Liver (tissue), 9 donors: ENCODE results near the gene GRAMD1A. TPM values are rescaled to one million over a fixed set of nuclear protein-coding genes. Genes with fewer than 3 reads are reported as not detected.

ENCODE experiments used
- DNase-seq: peaks from one replicate; pipeline ENCODE4 v3.0.0-alpha.2; 2017; ENCODE audit warnings: low spot score
- H3K27ac ChIP-seq, 2 donors: one replicate each; pipeline ENCODE4 v1.7.0; 2013; ENCODE audit warnings: inconsistent platforms in 2 of 2, low read length in 2 of 2, control low read depth in 1 of 2, low read depth in 1 of 2, mild to moderate bottlenecking in 1 of 2
- H3K27me3 ChIP-seq, 4 donors: one replicate each; pipeline versions ENCODE4 v1.6.1 to v1.7.0; 2013; ENCODE audit warnings: low read length in 3 of 4, inconsistent platforms in 1 of 4, mild to moderate bottlenecking in 1 of 4, moderate library complexity in 1 of 4; ENCODE audit not compliant: control insufficient read depth in 4 of 4, insufficient read depth in 4 of 4
- H3K36me3 ChIP-seq, 4 donors: one replicate each; pipeline versions ENCODE4 v1.6.1 to v1.7.0; 2013; ENCODE audit warnings: low read length in 3 of 4, mild to moderate bottlenecking in 3 of 4, low read depth in 1 of 4, moderate library complexity in 1 of 4; ENCODE audit not compliant: control insufficient read depth in 4 of 4, insufficient read depth in 3 of 4
- H3K4me1 ChIP-seq, 4 donors: one replicate each; pipeline versions ENCODE4 v1.6.1 to v1.7.0; 2013; ENCODE audit warnings: low read length in 3 of 4, mild to moderate bottlenecking in 3 of 4, moderate library complexity in 1 of 4; ENCODE audit not compliant: control insufficient read depth in 4 of 4, insufficient read depth in 4 of 4
- H3K4me3 ChIP-seq, 3 donors: one replicate each; pipeline versions ENCODE4 v1.6.1 to v1.7.0; 2013; ENCODE audit warnings: low read length in 3 of 3, control low read depth in 1 of 3, low read depth in 1 of 3, mild to moderate bottlenecking in 1 of 3
- H3K9ac ChIP-seq, 2 donors: one replicate each; pipeline ENCODE4 v1.7.0; 2013; ENCODE audit warnings: low read length in 2 of 2, mild to moderate bottlenecking in 2 of 2, moderate library complexity in 2 of 2, control low read depth in 1 of 2, low read depth in 1 of 2
- H3K9me3 ChIP-seq, 4 donors: one replicate each; pipeline versions ENCODE4 v1.6.1 to v1.7.0; 2013; ENCODE audit warnings: low read length in 3 of 4; ENCODE audit not compliant: control insufficient read depth in 4 of 4
- EGR1 ChIP-seq, 2 donors: IDR thresholded peaks; 2 replicates each; pipeline ENCODE4 v1.6.1; 2016 to 2018; ENCODE audit warnings: antibody characterized with exemption in 2 of 2, low read depth in 2 of 2
- FOXA1 ChIP-seq: IDR thresholded peaks from 2 replicates; pipeline ENCODE4 v1.6.1; 2016; ENCODE audit warnings: antibody characterized with exemption
- FOXA2 ChIP-seq: IDR thresholded peaks from 2 replicates; pipeline ENCODE4 v1.6.1; 2016; ENCODE audit warnings: antibody characterized with exemption
- GABPA ChIP-seq, 2 donors: IDR thresholded peaks in 1 of 2; conservative IDR thresholded peaks in 1 of 2; 2 replicates each; pipeline ENCODE4 v1.6.1; 2016; ENCODE audit warnings: antibody characterized with exemption in 2 of 2, mild to moderate bottlenecking in 1 of 2, moderate library complexity in 1 of 2
- HNF4A ChIP-seq, 2 donors: conservative IDR thresholded peaks; 2 replicates each; pipeline ENCODE4 v1.6.1; 2016; ENCODE audit warnings: antibody characterized with exemption in 2 of 2, mild to moderate bottlenecking in 2 of 2
- HNF4G ChIP-seq: IDR thresholded peaks from 2 replicates; pipeline ENCODE4 v1.6.1; 2016; ENCODE audit warnings: antibody characterized with exemption
- JUND ChIP-seq, 2 donors: IDR thresholded peaks; 2 replicates each; pipeline ENCODE4 v1.6.1; 2016; ENCODE audit warnings: antibody characterized with exemption in 2 of 2
- NR2F2 ChIP-seq: IDR thresholded peaks from 2 replicates; pipeline ENCODE4 v1.6.1; 2016; ENCODE audit warnings: antibody characterized with exemption
- RAD21 ChIP-seq, 2 donors: IDR thresholded peaks; 2 replicates each; pipeline ENCODE4 v1.6.1; 2016; ENCODE audit warnings: antibody characterized with exemption in 2 of 2, mild to moderate bottlenecking in 2 of 2
- RXRA ChIP-seq, 2 donors: IDR thresholded peaks; 2 replicates each; pipeline ENCODE4 v1.6.1; 2017 to 2018; ENCODE audit warnings: antibody characterized with exemption in 2 of 2, mild to moderate bottlenecking in 1 of 2
- SP1 ChIP-seq: IDR thresholded peaks from 2 replicates; pipeline ENCODE4 v1.6.1; 2018; ENCODE audit warnings: antibody characterized with exemption, mild to moderate bottlenecking
- TAF1 ChIP-seq: conservative IDR thresholded peaks from 2 replicates; pipeline ENCODE4 v1.6.1; 2016; ENCODE audit warnings: antibody characterized with exemption, mild to moderate bottlenecking
- YY1 ChIP-seq: IDR thresholded peaks from 2 replicates; pipeline ENCODE4 v1.6.1; 2016; ENCODE audit warnings: antibody characterized with exemption, mild to moderate bottlenecking
- WGBS: extraction: QIAGEN DNeasy Blood & Tissue Kit; methylation state at CpG from one replicate; pipeline ENCODE4 v1.1.7; 2013; 5-methylcytosine and 5-hydroxymethylcytosine counted together
- polyA plus RNA-seq, 2 donors: library from polyadenylated mRNA; stranded (reverse) in 1 of 2; unstranded in 1 of 2; fragments of 200-250 nt in 1 of 2; fragments of >200 nt in 1 of 2; fragmentation: Nextera tagmentation in 1 of 2; extraction: Ambion mirVana in 1 of 2; gene quantifications; one replicate each; pipeline versions ENCODE4 v1.2.1 to v1.2.3, GENCODE V29; 2013 to 2015
- total RNA-seq, 2 donors: library from RNA; depleted of rRNA; stranded (reverse); fragments of >200 nt; gene quantifications; one replicate each; pipeline ENCODE4 v1.2.3, GENCODE V29; 2014
- TF ChIP-seq, protein P1 (sequence below): IDR thresholded peaks from 2 replicates; pipeline ENCODE4 v1.6.1; 2016; ENCODE audit warnings: antibody characterized with exemption
- TF ChIP-seq, protein P2 (sequence below): IDR thresholded peaks from 2 replicates; pipeline ENCODE4 v1.6.1; 2016; ENCODE audit warnings: antibody characterized with exemption
- TF ChIP-seq, protein P3 (sequence below): IDR thresholded peaks from 2 replicates; pipeline ENCODE4 v1.6.1; 2016; ENCODE audit warnings: antibody characterized with exemption, mild to moderate bottlenecking
- TF ChIP-seq, protein P4 (sequence below): IDR thresholded peaks from 2 replicates; pipeline ENCODE4 v1.6.1; 2016; ENCODE audit warnings: antibody characterized with exemption
- donor health status: healthy.
- donor health status: healthy.
- donor health status: healthy.
- donor health status: healthy.
- donor health status: healthy.

GRAMD1A gene
- total and polyA plus RNA-seq, 4 donors, result 8.6 to 14.1 (median 11.2) TPM

DNA sequence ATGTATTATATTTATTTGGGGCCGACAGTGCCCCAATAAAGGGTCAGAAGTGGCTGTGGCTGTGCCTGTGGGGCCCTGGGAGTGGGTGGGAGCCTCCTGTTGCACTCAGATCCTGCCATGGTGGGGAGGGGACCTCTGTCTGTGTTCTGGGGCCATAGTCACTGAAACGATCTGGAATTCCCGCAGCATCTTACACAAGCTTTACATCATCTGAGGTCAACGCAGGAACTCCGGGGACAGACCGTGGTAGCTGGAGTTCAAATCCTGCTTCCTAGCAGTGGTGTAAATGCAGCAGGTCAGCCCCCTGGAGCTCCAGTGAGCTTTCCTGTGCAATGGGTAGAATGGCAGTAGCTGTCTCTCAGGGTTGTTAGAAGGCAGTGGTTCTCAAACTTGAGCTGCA, 26.3 kb downstream of the GRAMD1A start:
- Histone ChIP-seq H3K36me3 (peaks cover 0 to 38% (median 2%) of the 10 kb centered on the region in 4 donors), H3K27ac (no peak overlapping the region), H3K9ac (no peak overlapping the region), H3K4me1 (peaks cover 3 to 6% (median 6%) of the 10 kb centered on the region in 4 donors), H3K27me3 (no peaks in the 10 kb centered on the region), H3K4me3 (no peak overlapping the region), H3K9me3 (no peaks in the 10 kb centered on the region)
- 91% methylated on average over 6 of the region's 6 CpGs for WGBS
- TF ChIP-seq RAD21 (IDR thresholded peaks at IDR 0.05) (no peak), FOXA1 (no peak), SP1 (no peak), RXRA (IDR thresholded peaks at IDR 0.05) (no peak), HNF4G (no peak), TAF1 (no peak), HNF4A (conservative IDR thresholded peaks at IDR 0.05) (no peak), YY1 (no peak), GABPA (IDR thresholded peaks at IDR 0.05 in 1 of 2, conservative IDR thresholded peaks at IDR 0.05 in 1 of 2) (no peak)
- TF ChIP-seq, protein P1, sequence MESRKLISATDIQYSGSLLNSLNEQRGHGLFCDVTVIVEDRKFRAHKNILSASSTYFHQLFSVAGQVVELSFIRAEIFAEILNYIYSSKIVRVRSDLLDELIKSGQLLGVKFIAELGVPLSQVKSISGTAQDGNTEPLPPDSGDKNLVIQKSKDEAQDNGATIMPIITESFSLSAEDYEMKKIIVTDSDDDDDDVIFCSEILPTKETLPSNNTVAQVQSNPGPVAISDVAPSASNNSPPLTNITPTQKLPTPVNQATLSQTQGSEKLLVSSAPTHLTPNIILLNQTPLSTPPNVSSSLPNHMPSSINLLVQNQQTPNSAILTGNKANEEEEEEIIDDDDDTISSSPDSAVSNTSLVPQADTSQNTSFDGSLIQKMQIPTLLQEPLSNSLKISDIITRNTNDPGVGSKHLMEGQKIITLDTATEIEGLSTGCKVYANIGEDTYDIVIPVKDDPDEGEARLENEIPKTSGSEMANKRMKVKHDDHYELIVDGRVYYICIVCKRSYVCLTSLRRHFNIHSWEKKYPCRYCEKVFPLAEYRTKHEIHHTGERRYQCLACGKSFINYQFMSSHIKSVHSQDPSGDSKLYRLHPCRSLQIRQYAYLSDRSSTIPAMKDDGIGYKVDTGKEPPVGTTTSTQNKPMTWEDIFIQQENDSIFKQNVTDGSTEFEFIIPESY, result no peak
- TF ChIP-seq, protein P2, sequence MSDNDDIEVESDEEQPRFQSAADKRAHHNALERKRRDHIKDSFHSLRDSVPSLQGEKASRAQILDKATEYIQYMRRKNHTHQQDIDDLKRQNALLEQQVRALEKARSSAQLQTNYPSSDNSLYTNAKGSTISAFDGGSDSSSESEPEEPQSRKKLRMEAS, result no peak
- TF ChIP-seq, protein P3, sequence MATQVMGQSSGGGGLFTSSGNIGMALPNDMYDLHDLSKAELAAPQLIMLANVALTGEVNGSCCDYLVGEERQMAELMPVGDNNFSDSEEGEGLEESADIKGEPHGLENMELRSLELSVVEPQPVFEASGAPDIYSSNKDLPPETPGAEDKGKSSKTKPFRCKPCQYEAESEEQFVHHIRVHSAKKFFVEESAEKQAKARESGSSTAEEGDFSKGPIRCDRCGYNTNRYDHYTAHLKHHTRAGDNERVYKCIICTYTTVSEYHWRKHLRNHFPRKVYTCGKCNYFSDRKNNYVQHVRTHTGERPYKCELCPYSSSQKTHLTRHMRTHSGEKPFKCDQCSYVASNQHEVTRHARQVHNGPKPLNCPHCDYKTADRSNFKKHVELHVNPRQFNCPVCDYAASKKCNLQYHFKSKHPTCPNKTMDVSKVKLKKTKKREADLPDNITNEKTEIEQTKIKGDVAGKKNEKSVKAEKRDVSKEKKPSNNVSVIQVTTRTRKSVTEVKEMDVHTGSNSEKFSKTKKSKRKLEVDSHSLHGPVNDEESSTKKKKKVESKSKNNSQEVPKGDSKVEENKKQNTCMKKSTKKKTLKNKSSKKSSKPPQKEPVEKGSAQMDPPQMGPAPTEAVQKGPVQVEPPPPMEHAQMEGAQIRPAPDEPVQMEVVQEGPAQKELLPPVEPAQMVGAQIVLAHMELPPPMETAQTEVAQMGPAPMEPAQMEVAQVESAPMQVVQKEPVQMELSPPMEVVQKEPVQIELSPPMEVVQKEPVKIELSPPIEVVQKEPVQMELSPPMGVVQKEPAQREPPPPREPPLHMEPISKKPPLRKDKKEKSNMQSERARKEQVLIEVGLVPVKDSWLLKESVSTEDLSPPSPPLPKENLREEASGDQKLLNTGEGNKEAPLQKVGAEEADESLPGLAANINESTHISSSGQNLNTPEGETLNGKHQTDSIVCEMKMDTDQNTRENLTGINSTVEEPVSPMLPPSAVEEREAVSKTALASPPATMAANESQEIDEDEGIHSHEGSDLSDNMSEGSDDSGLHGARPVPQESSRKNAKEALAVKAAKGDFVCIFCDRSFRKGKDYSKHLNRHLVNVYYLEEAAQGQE, result no peak
- DNase-seq, result no peak

DNA sequence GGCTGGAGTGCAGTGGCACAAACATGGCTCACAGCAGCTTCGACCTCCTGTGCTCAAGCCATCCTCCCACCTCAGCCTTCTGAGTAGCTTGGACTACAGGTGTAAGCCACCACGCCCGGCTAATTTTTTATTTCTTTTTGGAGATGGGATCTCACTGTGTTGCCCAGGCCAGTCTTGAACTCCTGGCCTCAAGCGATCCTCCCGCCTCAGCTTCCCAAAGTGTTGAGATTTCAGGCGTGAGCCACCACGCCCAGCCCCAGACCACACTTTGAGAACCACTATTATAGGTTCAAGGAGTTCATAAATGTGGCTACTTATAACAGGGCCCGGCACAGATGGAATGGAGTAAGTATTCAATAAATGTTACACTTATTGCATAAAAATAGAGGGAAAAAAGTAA, 26.9 kb downstream of the GRAMD1A start:
- TF ChIP-seq, protein P3, result no peak
- no peak for TF ChIP-seq JUND (IDR thresholded peaks at IDR 0.05)
- TF ChIP-seq HNF4A (conservative IDR thresholded peaks at IDR 0.05), result no peak
- TF ChIP-seq, protein P1, result no peak
- no peak for TF ChIP-seq NR2F2
- no peak for TF ChIP-seq GABPA (IDR thresholded peaks at IDR 0.05 in 1 of 2, conservative IDR thresholded peaks at IDR 0.05 in 1 of 2)
- TF ChIP-seq SP1, result no peak
- TF ChIP-seq RAD21 (IDR thresholded peaks at IDR 0.05), result no peak
- TF ChIP-seq, protein P4, sequence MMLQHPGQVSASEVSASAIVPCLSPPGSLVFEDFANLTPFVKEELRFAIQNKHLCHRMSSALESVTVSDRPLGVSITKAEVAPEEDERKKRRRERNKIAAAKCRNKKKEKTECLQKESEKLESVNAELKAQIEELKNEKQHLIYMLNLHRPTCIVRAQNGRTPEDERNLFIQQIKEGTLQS, result no peak
- TF ChIP-seq FOXA2, result no peak
- TF ChIP-seq EGR1 (IDR thresholded peaks at IDR 0.05; ENCODE audit: low read depth in 2 of 2), result no peak
- TF ChIP-seq YY1, result no peak
- no peak for TF ChIP-seq RXRA (IDR thresholded peaks at IDR 0.05)
- H3K9ac ChIP-seq, result no peak overlapping the region
- peaks cover 3 to 8% (median 6%) of the 10 kb centered on the region in 4 donors for H3K4me1 ChIP-seq
- DNase-seq, result no peak
- 95% methylated on average over 8 of the region's 8 CpGs for WGBS
- peaks cover 0 to 33% (median 1%) of the 10 kb centered on the region in 4 donors for H3K36me3 ChIP-seq
- no peaks in the 10 kb centered on the region for H3K27me3 ChIP-seq
- H3K4me3 ChIP-seq, result no peak overlapping the region
- no peak overlapping the region for H3K27ac ChIP-seq
- no peaks in the 10 kb centered on the region for H3K9me3 ChIP-seq
